Keratinocyte (primary cell): Measurements from ENCODE around the gene AMMECR1. TPM values are rescaled to one million over a fixed set of nuclear protein-coding genes. Genes with fewer than 3 reads are reported as not detected.

ENCODE experiments used
- DNase-seq: peaks from one replicate; pipeline ENCODE4 v3.0.0-alpha.2; 2011; ENCODE audit warnings: low read depth, missing footprints, low spot score
- FAIRE-seq: peaks from 2 replicates; lab custom pipeline; 2011; peaks lifted over from hg19 to GRCh38; lab: Jason Lieb, UNC
- H2AFZ ChIP-seq: 2 replicates; pipeline ENCODE4 v1.6.0; 2012; ENCODE audit warnings: low read length, control low read depth, inconsistent platforms; ENCODE audit not compliant: control insufficient read depth
- H3K27ac ChIP-seq: 2 replicates; pipeline ENCODE4 v1.5.1; 2011; ENCODE audit warnings: low read length; ENCODE audit not compliant: control insufficient read depth, insufficient read depth
- H3K27me3 ChIP-seq: 3 replicates; pipeline ENCODE4 v1.6.0; 2011; ENCODE audit warnings: low read length; ENCODE audit not compliant: control insufficient read depth, insufficient read depth; ENCODE audit errors: extremely low read depth
- H3K36me3 ChIP-seq, 2 experiments: 2 replicates in 1 of 2; 3 replicates in 1 of 2; pipeline ENCODE4 v1.5.1; 2011; ENCODE audit warnings: low read length in 2 of 2, mild to moderate bottlenecking in 1 of 2; ENCODE audit not compliant: control insufficient read depth in 2 of 2, insufficient read depth in 2 of 2; ENCODE audit errors: extremely low read depth in 1 of 2
- H3K4me1 ChIP-seq: 3 replicates; pipeline ENCODE4 v1.5.1; 2011; ENCODE audit warnings: low read length; ENCODE audit not compliant: control insufficient read depth, insufficient read depth; ENCODE audit errors: extremely low read depth
- H3K4me2 ChIP-seq: 3 replicates; pipeline ENCODE4 v1.6.0; 2011; ENCODE audit warnings: low read depth, low read length; ENCODE audit not compliant: control insufficient read depth, insufficient read depth; ENCODE audit errors: extremely low read depth
- H3K4me3 ChIP-seq, 3 experiments: fragments of 200-600 bp in 1 of 3; sonication (generic) in 1 of 3; 2 replicates in 2 of 3; 3 replicates in 1 of 3; pipeline ENCODE4 v1.5.1; 2011 to 2016; ENCODE audit warnings: low read length in 3 of 3, mild to moderate bottlenecking in 3 of 3, control low read depth in 2 of 3, inconsistent platforms in 1 of 3, low read depth in 1 of 3, mixed read lengths in 1 of 3, mixed run types in 1 of 3, moderate library complexity in 1 of 3; ENCODE audit not compliant: control insufficient read depth in 2 of 3, insufficient read depth in 2 of 3; ENCODE audit errors: extremely low read depth in 1 of 3
- H3K79me2 ChIP-seq: 2 replicates; pipeline ENCODE4 v1.6.0; 2012; ENCODE audit warnings: low read length; ENCODE audit not compliant: control insufficient read depth, insufficient read depth
- H3K9ac ChIP-seq: 3 replicates; pipeline ENCODE4 v1.6.0; 2011; ENCODE audit warnings: low read length; ENCODE audit not compliant: control insufficient read depth, insufficient read depth; ENCODE audit errors: extremely low read depth
- H3K9me1 ChIP-seq: 3 replicates; pipeline ENCODE4 v1.6.0; 2011; ENCODE audit warnings: low read length; ENCODE audit not compliant: control insufficient read depth, insufficient read depth; ENCODE audit errors: extremely low read depth
- H3K9me3 ChIP-seq: 2 replicates; pipeline ENCODE4 v1.5.1; 2012; ENCODE audit warnings: low read depth, low read length; ENCODE audit not compliant: control insufficient read depth
- H4K20me1 ChIP-seq: 3 replicates; pipeline ENCODE4 v1.6.0; 2011; ENCODE audit warnings: low read length; ENCODE audit not compliant: control insufficient read depth, insufficient read depth; ENCODE audit errors: extremely low read depth
- EZH2 ChIP-seq: IDR thresholded peaks from one replicate; pipeline ENCODE4 v1.6.1; 2012; ENCODE audit warnings: inconsistent platforms, mild to moderate bottlenecking, low read length, moderate library complexity
- dilution Hi-C: fragments of 300-500 bp; cut with MboI; formaldehyde crosslinking; loops from one replicate; pipeline ENCODE4 v1.7.0; 2020; ENCODE audit warnings: low sequenced_read_pairs; ENCODE audit not compliant: extremely low pct_ligation_motif_present
- polyA plus RNA-seq, 5 experiments: library from polyadenylated mRNA; depleted of rRNA in 3 of 5; stranded (reverse) in 3 of 5; stranded (forward) in 1 of 5; unstranded in 1 of 5; fragments of >200 nt; gene quantifications; 1 replicate in 1 of 5; 2 replicates in 3 of 5; 3 replicates in 1 of 5; pipeline versions ENCODE4 v1.2.1 to v1.2.3, GENCODE V29; 2011 to 2012; ENCODE audit warnings: missing spikeins in 2 of 5, low read depth in 1 of 5, low replicate concordance in 1 of 5
- TF ChIP-seq, protein P1 (sequence below), 3 experiments: IDR thresholded peaks in 1 of 3; conservative IDR thresholded peaks in 1 of 3; optimal IDR thresholded peaks in 1 of 3; 2 replicates in 2 of 3; 3 replicates in 1 of 3; pipeline versions ENCODE3 to v1.5.1; 2011; ENCODE audit warnings: low read length in 3 of 3, mild to moderate bottlenecking in 3 of 3, moderate library complexity in 2 of 3, control low read depth in 1 of 3, inconsistent platforms in 1 of 3; ENCODE audit not compliant: insufficient read depth in 2 of 3; ENCODE audit errors: extremely low read depth in 1 of 3

AMMECR1 gene
- polyA plus RNA-seq, 1 donor (not counting 4 experiments of a cell fraction or from before 2014, with no cell fraction given), result 15.5 TPM

DNA sequence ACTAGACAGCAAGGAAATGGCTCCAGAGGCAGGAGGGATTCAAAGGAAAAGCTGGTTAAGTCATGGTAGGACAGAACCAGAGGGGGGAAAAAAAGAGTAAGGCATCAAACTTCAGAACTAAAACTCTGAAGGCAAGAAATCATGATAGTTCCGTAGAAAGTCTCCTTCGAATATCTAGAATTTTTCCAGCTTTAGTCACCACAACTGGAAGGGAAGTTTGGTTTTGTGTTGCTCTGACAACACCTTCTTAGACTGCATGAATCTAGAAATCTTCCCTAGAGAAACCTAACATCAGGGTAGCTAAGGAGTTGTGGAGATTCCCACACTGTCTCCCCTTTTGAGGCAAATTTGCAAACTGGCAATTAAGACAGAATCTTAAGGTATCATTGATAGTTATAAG lies 33.7 kb downstream of the AMMECR1 start:
- Histone ChIP-seq H3K4me3 (no peak overlapping the region), H3K27ac (peak overlapping the region; percentile 79), H3K4me2 (peak overlapping the region; percentile 18), H3K9ac (peak overlapping the region; percentile 1), H3K9me3 (no peaks in the 10 kb centered on the region), H3K79me2 (peaks cover 16% of the 10 kb centered on the region), H3K27me3 (no peaks in the 10 kb centered on the region), H4K20me1 (no peaks in the 10 kb centered on the region), H3K36me3 (no peaks in the 10 kb centered on the region), H2AFZ (no peak overlapping the region), H3K9me1 (no peaks in the 10 kb centered on the region), H3K4me1 (peaks cover 13% of the 10 kb centered on the region)
- dilution Hi-C loops, result no loop called here
- FAIRE-seq, result peak; percentile 36
- TF ChIP-seq, protein P1, sequence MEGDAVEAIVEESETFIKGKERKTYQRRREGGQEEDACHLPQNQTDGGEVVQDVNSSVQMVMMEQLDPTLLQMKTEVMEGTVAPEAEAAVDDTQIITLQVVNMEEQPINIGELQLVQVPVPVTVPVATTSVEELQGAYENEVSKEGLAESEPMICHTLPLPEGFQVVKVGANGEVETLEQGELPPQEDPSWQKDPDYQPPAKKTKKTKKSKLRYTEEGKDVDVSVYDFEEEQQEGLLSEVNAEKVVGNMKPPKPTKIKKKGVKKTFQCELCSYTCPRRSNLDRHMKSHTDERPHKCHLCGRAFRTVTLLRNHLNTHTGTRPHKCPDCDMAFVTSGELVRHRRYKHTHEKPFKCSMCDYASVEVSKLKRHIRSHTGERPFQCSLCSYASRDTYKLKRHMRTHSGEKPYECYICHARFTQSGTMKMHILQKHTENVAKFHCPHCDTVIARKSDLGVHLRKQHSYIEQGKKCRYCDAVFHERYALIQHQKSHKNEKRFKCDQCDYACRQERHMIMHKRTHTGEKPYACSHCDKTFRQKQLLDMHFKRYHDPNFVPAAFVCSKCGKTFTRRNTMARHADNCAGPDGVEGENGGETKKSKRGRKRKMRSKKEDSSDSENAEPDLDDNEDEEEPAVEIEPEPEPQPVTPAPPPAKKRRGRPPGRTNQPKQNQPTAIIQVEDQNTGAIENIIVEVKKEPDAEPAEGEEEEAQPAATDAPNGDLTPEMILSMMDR (optimal IDR thresholded peaks at IDR 0.05 in 1 of 3, IDR thresholded peaks at IDR 0.05 in 1 of 3, conservative IDR thresholded peaks at IDR 0.05 in 1 of 3; ENCODE audit: extremely low read depth in 1 of 3, insufficient read depth in 2 of 3, low read length in 3 of 3), result no peak
- no peak for TF ChIP-seq EZH2
- no peak for DNase-seq

DNA sequence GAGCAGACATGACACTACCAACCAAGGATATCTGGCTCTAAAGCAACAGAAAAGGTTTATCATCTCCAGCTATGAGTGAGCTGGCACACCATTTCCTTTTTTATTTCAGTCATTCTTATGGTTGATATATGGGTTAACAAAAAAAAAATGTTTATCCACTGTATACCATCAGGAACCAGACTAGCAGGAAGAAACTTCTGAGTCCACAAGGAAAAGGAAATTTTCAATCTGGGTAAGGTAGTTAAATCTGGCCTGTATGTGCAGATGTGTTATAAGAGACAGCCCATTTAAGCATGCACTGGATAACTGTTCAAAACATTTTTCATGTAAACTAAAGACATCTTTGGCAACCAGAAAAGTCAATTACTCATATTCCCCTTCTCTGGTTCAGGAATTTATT lies 35.0 kb downstream of the AMMECR1 start:
- no peaks in the 10 kb centered on the region for H3K9me3 ChIP-seq
- peaks cover 22% of the 10 kb centered on the region for H3K79me2 ChIP-seq
- TF ChIP-seq, protein P1 (optimal IDR thresholded peaks at IDR 0.05 in 1 of 3, IDR thresholded peaks at IDR 0.05 in 1 of 3, conservative IDR thresholded peaks at IDR 0.05 in 1 of 3; ENCODE audit: extremely low read depth in 1 of 3, insufficient read depth in 2 of 3, low read length in 3 of 3), result no peak
- TF ChIP-seq EZH2, result no peak
- FAIRE-seq (no peak), DNase-seq (no peak)
- no peaks in the 10 kb centered on the region for H3K27me3 ChIP-seq
- no peaks in the 10 kb centered on the region for H3K9me1 ChIP-seq
- no peak overlapping the region for H3K4me2 ChIP-seq
- no peak overlapping the region for H2AFZ ChIP-seq
- H3K4me3 ChIP-seq, result no peak overlapping the region
- peaks cover 13% of the 10 kb centered on the region for H3K4me1 ChIP-seq
- H3K36me3 ChIP-seq, result no peaks in the 10 kb centered on the region
- dilution Hi-C loops, result no loop called here
- no peak overlapping the region for H3K9ac ChIP-seq
- H3K27ac ChIP-seq, result no peak overlapping the region
- no peaks in the 10 kb centered on the region for H4K20me1 ChIP-seq
